Activated CD8-positive, alpha-beta T cell treated with anti-CD3 and anti-CD28 coated beads for 36 hours (primary cell): ENCODE measurements around the gene GGACT. TPM values are rescaled to one million over a fixed set of nuclear protein-coding genes. Genes with fewer than 3 reads are reported as not detected.

ENCODE experiments used
- ATAC-seq: fragments of 200-7000 bp; cut with Tn5 transposase; one replicate; pipeline ENCODE4 v1.10.0; 2021; ENCODE audit warnings: mild to moderate bottlenecking, moderate library complexity
- CTCF ChIA-PET: fragments of 350-600 bp; sonication (Branson Sonifier 250); formaldehyde crosslinking; loops from one replicate; lab custom pipeline; 2021; ENCODE audit warnings: antibody characterized with exemption; lab: Charles Lee
- POLR2A ChIA-PET: fragments of 350-600 bp; sonication (Branson Sonifier 250); formaldehyde crosslinking; loops from one replicate; lab custom pipeline; 2021; ENCODE audit warnings: antibody characterized with exemption; lab: Charles Lee
- DNase-seq: peaks from one replicate; pipeline ENCODE4 v3.0.0-alpha.2; 2020
- H3K27ac Mint-ChIP-seq: one replicate; pipeline ENCODE4 v1.8.0; 2021; ENCODE audit warnings: mild to moderate bottlenecking, mixed read lengths
- H3K27me3 Mint-ChIP-seq: one replicate; pipeline ENCODE4 v1.8.0; 2021; ENCODE audit warnings: mixed read lengths
- H3K36me3 Mint-ChIP-seq: one replicate; pipeline ENCODE4 v1.8.0; 2021; ENCODE audit warnings: low read depth, mixed read lengths
- H3K4me1 Mint-ChIP-seq: one replicate; pipeline ENCODE4 v1.8.0; 2021; ENCODE audit warnings: low read depth, mixed read lengths
- H3K4me3 Mint-ChIP-seq: one replicate; pipeline ENCODE4 v1.8.0; 2021; ENCODE audit warnings: mild to moderate bottlenecking, moderate library complexity, mixed read lengths
- H3K9me3 Mint-ChIP-seq: one replicate; pipeline ENCODE4 v1.8.0; 2021; ENCODE audit warnings: mixed read lengths
- CTCF ChIP-seq: fragments of 200-600 bp; IDR thresholded peaks from one replicate; pipeline ENCODE4 v1.8.0; 2022; ENCODE audit warnings: antibody characterized with exemption, mild to moderate bottlenecking
- intact Hi-C: fragments of 100-400 bp; cut with micrococcal nuclease; formaldehyde crosslinking; loops from one replicate; pipeline ENCODE4 v1.10.0; 2022
- total RNA-seq, 2 experiments: library from RNA; stranded (reverse); gene quantifications; one replicate each; pipeline ENCODE4 v1.2.3, GENCODE V29; 2021

The GGACT gene
- total RNA-seq, 2 experiments from 2014 or later = 4.0 to 5.3 TPM

GRCh38 chr13:100549316-100549715, 39.3 kb downstream of the GGACT start:
- Mint-ChIP-seq H3K27ac (no peak overlapping the region), H3K4me3 (no peak overlapping the region), H3K4me1 (no peaks in the 10 kb centered on the region), H3K36me3 (no peaks in the 10 kb centered on the region), H3K27me3 (no peaks in the 10 kb centered on the region), H3K9me3 (no peaks in the 10 kb centered on the region)
- TF ChIP-seq CTCF = no peak
- intact Hi-C loops = no loop called here
- ChIA-PET POLR2A (no interaction called here), CTCF (no interaction called here)
- DNase-seq = no peak
- ATAC-seq = no peak

GRCh38 chr13:100547791-100548201, 40.8 kb downstream of the GGACT start:
- ChIA-PET POLR2A (no interaction called here), CTCF (no interaction called here)
- no peak for TF ChIP-seq CTCF

GRCh38 chr13:100546713-100547405, 41.7 kb downstream of the GGACT start:
- ChIA-PET CTCF (no interaction called here), POLR2A (no interaction called here)
- intact Hi-C loops = no loop called here
- no peak for ATAC-seq
- Mint-ChIP-seq H3K4me3 (no peak overlapping the region), H3K9me3 (no peaks in the 10 kb centered on the region), H3K27ac (no peak overlapping the region), H3K27me3 (no peaks in the 10 kb centered on the region), H3K4me1 (peaks cover 8% of the 10 kb centered on the region), H3K36me3 (no peaks in the 10 kb centered on the region)
- DNase-seq = no peak
- TF ChIP-seq CTCF = no peak

More at GRCh38 chr13:100547791-100548201, 40.8 kb downstream of the GGACT start:
- H3K36me3 Mint-ChIP-seq = no peaks in the 10 kb centered on the region
- intact Hi-C loops = no loop called here
- peaks cover 2% of the 10 kb centered on the region for H3K4me1 Mint-ChIP-seq
- H3K27ac Mint-ChIP-seq = no peak overlapping the region
- H3K4me3 Mint-ChIP-seq = no peak overlapping the region
- no peaks in the 10 kb centered on the region for H3K27me3 Mint-ChIP-seq
- ATAC-seq (no peak), DNase-seq (no peak)
- H3K9me3 Mint-ChIP-seq = no peaks in the 10 kb centered on the region

GRCh38 chr13:100545684-100546061, 42.9 kb downstream of the GGACT start:
- Mint-ChIP-seq H3K27ac (no peak overlapping the region), H3K27me3 (no peaks in the 10 kb centered on the region), H3K4me3 (no peak overlapping the region), H3K9me3 (no peaks in the 10 kb centered on the region), H3K4me1 (peaks cover 8% of the 10 kb centered on the region), H3K36me3 (no peaks in the 10 kb centered on the region)
- intact Hi-C loops = no loop called here
- no peak for TF ChIP-seq CTCF
- CTCF ChIA-PET = interaction anchor here (1.4 kb wide), 1 partner anchor 890 kb away, joined by 3 read pairs; no protein-coding TSS in a partner anchor
- ATAC-seq = no peak
- no peak for DNase-seq
- POLR2A ChIA-PET = no interaction called here

GRCh38 chr13:100544866-100545683, 43.5 kb downstream of the GGACT start:
- no peak for TF ChIP-seq CTCF
- ChIA-PET POLR2A (no interaction called here), CTCF (interaction anchor here (1.4 kb wide), 1 partner anchor 890 kb away, joined by 3 read pairs; no protein-coding TSS in a partner anchor)
- Mint-ChIP-seq H3K27ac (no peak overlapping the region), H3K27me3 (no peaks in the 10 kb centered on the region), H3K4me1 (peaks cover 8% of the 10 kb centered on the region), H3K9me3 (no peaks in the 10 kb centered on the region), H3K36me3 (no peaks in the 10 kb centered on the region), H3K4me3 (no peak overlapping the region)
- ATAC-seq (no peak), DNase-seq (no peak)
- intact Hi-C loops = no loop called here
